Natural killer cell (primary cell): ENCODE results near the gene PPM1F. TPM values are rescaled to one million over a fixed set of nuclear protein-coding genes. Genes with fewer than 3 reads are reported as not detected.

Experiments
- ATAC-seq, 3 donors: fragments of 150-1000 bp in 2 of 3; fragments of 200-7000 bp in 1 of 3; cut with Tn5 transposase; 1 replicate in 1 of 3; 2 replicates in 2 of 3; pipeline ENCODE4 v1.10.0; 2021; ENCODE audit warnings: mild to moderate bottlenecking in 2 of 3, moderate library complexity in 2 of 3
- DNase-seq, 2 donors: peaks; one replicate each; pipeline versions ENCODE4 v3.0.0 to v3.0.0-alpha.2; 2013 to 2021; ENCODE audit warnings: mixed read lengths in 1 of 2
- H3K27ac ChIP-seq: one replicate; pipeline ENCODE4 v1.5.1; 2013; ENCODE audit warnings: mild to moderate bottlenecking, low read length
- H3K27me3 ChIP-seq: one replicate; pipeline ENCODE4 v1.6.1; 2013; ENCODE audit warnings: low read length; ENCODE audit not compliant: control insufficient read depth, insufficient read depth
- H3K36me3 ChIP-seq: one replicate; pipeline ENCODE4 v1.6.1; 2013; ENCODE audit warnings: low read length; ENCODE audit not compliant: control insufficient read depth, insufficient read depth
- H3K4me1 ChIP-seq: one replicate; pipeline ENCODE4 v1.6.1; 2013; ENCODE audit warnings: low read length; ENCODE audit not compliant: control insufficient read depth, insufficient read depth
- H3K4me3 ChIP-seq: one replicate; pipeline ENCODE4 v1.5.1; 2013; ENCODE audit warnings: low read length
- H3K9me3 ChIP-seq: one replicate; pipeline ENCODE4 v1.6.1; 2013; ENCODE audit warnings: low read length; ENCODE audit not compliant: control insufficient read depth, insufficient read depth
- H3K27ac Mint-ChIP-seq, 2 donors: one replicate each; pipeline ENCODE4 v1.8.0; 2022; ENCODE audit warnings: mild to moderate bottlenecking in 2 of 2, mixed read lengths in 2 of 2, moderate library complexity in 1 of 2
- H3K27me3 Mint-ChIP-seq, 2 donors: one replicate each; pipeline ENCODE4 v1.8.0; 2022; ENCODE audit warnings: low read depth in 2 of 2, mixed read lengths in 2 of 2
- H3K36me3 Mint-ChIP-seq: one replicate; pipeline ENCODE4 v1.8.0; 2022; ENCODE audit warnings: mixed read lengths
- H3K4me1 Mint-ChIP-seq, 2 donors: one replicate each; pipeline ENCODE4 v1.8.0; 2022; ENCODE audit warnings: mixed read lengths in 2 of 2
- H3K4me3 Mint-ChIP-seq: one replicate; pipeline ENCODE4 v1.8.0; 2022; ENCODE audit warnings: mild to moderate bottlenecking, moderate library complexity, mixed read lengths
- H3K9me3 Mint-ChIP-seq, 2 donors: one replicate each; pipeline ENCODE4 v1.8.0; 2022; ENCODE audit warnings: mixed read lengths in 2 of 2
- CTCF ChIP-seq: fragments of 200-600 bp; IDR thresholded peaks from one replicate; pipeline ENCODE4 v1.8.0; 2022; ENCODE audit warnings: antibody characterized with exemption
- WGBS: methylation state at CpG from one replicate; pipeline ENCODE4 v1.1.7; 2013; ENCODE audit warnings: missing lambda C conversion rate; ENCODE audit not compliant: insufficient coverage; 5-methylcytosine and 5-hydroxymethylcytosine counted together
- intact Hi-C: fragments of 100-400 bp; cut with micrococcal nuclease; formaldehyde crosslinking; loops from one replicate; pipeline ENCODE4 v1.14.2; 2022
- total RNA-seq, 4 donors: library from RNA; stranded (reverse); fragments of 120-200 nt in 1 of 4; gene quantifications; one replicate each; pipeline versions ENCODE4 v1.2.3 to v1.2.4, GENCODE V29; 2013 to 2022

PPM1F gene
- 10 to 100 TPM; 25.1 to 30.3 (median 25.5) TPM for total RNA-seq
- 25.1 TPM for total RNA-seq (2013)

GRCh38 chr22:21952586-21953571 is at the start of gene PPM1F:
Gene PPM1F, minus strand, starts transcription at chr22:21952848. Its CDS starts 6,800 bp downstream, at chr22:21946048.
- Mint-ChIP-seq H3K4me1 (peaks cover 7 to 27% of the 10 kb centered on the region in 2 donors), H3K27ac (peak within 1 kb of the TSS; percentile 58 to 73), H3K4me3 (peak within 1 kb of the TSS; percentile 78), H3K27me3 (no peaks in the 10 kb centered on the region), H3K9me3 (no peaks in the 10 kb centered on the region), H3K36me3 (no peaks in the 10 kb centered on the region)
- peak; percentile 91 to 95 (median 94) for ATAC-seq
- H3K27ac ChIP-seq = peak within 1 kb of the TSS; percentile 41
- intact Hi-C loops = loop anchor here (2.0 kb wide), 2 partner anchors 14 to 240 kb away; no protein-coding TSS in a partner anchor
- H3K9me3 ChIP-seq = no peaks in the 10 kb centered on the region
- DNase-seq = peak; percentile 96
- no peaks in the 10 kb centered on the region for H3K36me3 ChIP-seq
- H3K4me1 ChIP-seq = peaks cover 22% of the 10 kb centered on the region
- 12% methylated on average over 58 of the region's 58 CpGs for WGBS
- peak within 1 kb of the TSS; percentile 77 for H3K4me3 ChIP-seq
- H3K27me3 ChIP-seq = no peaks in the 10 kb centered on the region
- TF ChIP-seq CTCF = peak; percentile 77

DNA sequence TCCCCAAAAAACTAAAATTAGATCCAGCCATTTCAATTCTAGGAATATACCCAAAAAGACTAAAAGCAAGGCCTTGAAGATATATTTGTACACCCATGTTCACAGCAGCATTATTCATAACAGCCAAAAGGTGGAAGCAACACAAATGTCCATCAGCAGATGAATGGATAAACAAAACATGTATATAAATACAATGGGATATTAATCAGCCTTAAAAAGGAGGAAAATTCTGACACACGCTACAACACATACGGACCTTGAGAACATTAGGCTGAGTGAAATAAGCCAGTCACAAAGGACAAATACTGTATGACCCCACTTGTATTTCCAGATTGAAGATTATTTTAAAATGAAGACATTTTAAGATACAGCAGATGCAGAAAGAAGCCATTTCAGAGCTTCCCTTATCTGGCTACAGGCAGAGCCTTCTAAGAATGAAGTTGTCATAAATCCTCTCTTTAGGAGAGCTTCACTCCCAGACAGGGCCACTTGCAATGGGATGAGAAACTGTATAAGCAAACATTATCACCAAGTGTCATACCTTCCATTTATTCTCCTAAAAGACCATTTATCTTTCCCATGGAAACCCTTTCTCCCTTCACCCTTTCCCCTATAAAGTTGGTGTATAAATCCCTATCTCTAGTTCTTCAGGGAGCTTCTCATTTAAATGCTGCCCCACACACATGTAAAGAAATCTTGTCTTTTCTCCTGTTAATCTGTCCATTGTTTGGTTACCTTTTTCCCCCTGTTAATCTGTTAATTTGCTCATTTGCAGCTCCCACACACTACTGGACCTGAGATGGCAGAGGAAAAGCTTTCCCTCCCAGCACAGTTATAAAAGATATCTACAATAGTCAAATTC is 49.2 kb upstream of the PPM1F start:
- no peak for TF ChIP-seq CTCF
- no CpG with 5 or more reads among the region's 2 CpGs for WGBS
- no peaks in the 10 kb centered on the region for H3K9me3 Mint-ChIP-seq

GRCh38 chr22:21998595-21999247 is 46.1 kb upstream of the PPM1F start:
- Mint-ChIP-seq H3K9me3 (no peaks in the 10 kb centered on the region), H3K4me1 (no peaks in the 10 kb centered on the region), H3K27ac (no peak overlapping the region), H3K27me3 (peaks cover 7 to 13% of the 10 kb centered on the region in 2 donors), H3K4me3 (no peak overlapping the region), H3K36me3 (no peaks in the 10 kb centered on the region)
- no peaks in the 10 kb centered on the region for H3K4me1 ChIP-seq
- no peaks in the 10 kb centered on the region for H3K27me3 ChIP-seq
- DNase-seq (no peak), ATAC-seq (no peak)
- no peaks in the 10 kb centered on the region for H3K9me3 ChIP-seq
- H3K4me3 ChIP-seq = no peak overlapping the region
- intact Hi-C loops = no loop called here
- 93% methylated on average over 6 of the region's 7 CpGs for WGBS
- no peak for TF ChIP-seq CTCF
- no peak overlapping the region for H3K27ac ChIP-seq
- no peaks in the 10 kb centered on the region for H3K36me3 ChIP-seq

More for the DNA sequence above, 49.2 kb upstream of the PPM1F start:
- Histone ChIP-seq H3K27me3 (no peaks in the 10 kb centered on the region), H3K27ac (no peak overlapping the region), H3K36me3 (no peaks in the 10 kb centered on the region), H3K4me3 (no peak overlapping the region), H3K9me3 (no peaks in the 10 kb centered on the region), H3K4me1 (no peaks in the 10 kb centered on the region)
- no peak overlapping the region for H3K4me3 Mint-ChIP-seq
- H3K27ac Mint-ChIP-seq = no peak overlapping the region
- intact Hi-C loops = no loop called here
- H3K27me3 Mint-ChIP-seq = peaks cover 7 to 20% of the 10 kb centered on the region in 2 donors
- DNase-seq (no peak), ATAC-seq (no peak)
- H3K36me3 Mint-ChIP-seq = no peaks in the 10 kb centered on the region
- no peaks in the 10 kb centered on the region for H3K4me1 Mint-ChIP-seq
